Activated CD4-positive, alpha-beta T cell treated with anti-CD3 and anti-CD28 coated beads, Interleukin-2, amount 50 U/mL, for 48 hours (primary cell): ENCODE data around the gene SLC17A2.

Source experiments
- DNase-seq, 2 experiments: peaks; one replicate each; pipeline ENCODE4 v3.0.0-alpha.2; 2020

The SLC17A2 gene

GRCh38 chr6:25918083-25918683, 12.3 kb downstream of the SLC17A2 start:
- DNase-seq, result peak; percentile 9 to 24

GRCh38 chr6:25916789-25917490, 13.6 kb downstream of the SLC17A2 start:
- no peak for DNase-seq

- no peak for DNase-seq
These were observed 14.2 kb downstream of the SLC17A2 start for GRCh38 chr6:25916330-25916729.

- peak in 1 of 2 experiments; percentile 8 for DNase-seq
These were observed 16.8 kb downstream of the SLC17A2 start for GRCh38 chr6:25913741-25914140.

GRCh38 chr6:25911351-25911750, 19.1 kb downstream of the SLC17A2 start:
- no peak for DNase-seq

- DNase-seq, result no peak
These were observed 22.9 kb downstream of the SLC17A2 start for GRCh38 chr6:25907475-25908014.

GRCh38 chr6:25903467-25904099, 26.9 kb downstream of the SLC17A2 start:
- DNase-seq, result no peak

GRCh38 chr6:25902071-25902470, 28.4 kb downstream of the SLC17A2 start:
- DNase-seq, result no peak

- DNase-seq, result no peak
These were observed 29.6 kb downstream of the SLC17A2 start for GRCh38 chr6:25900843-25901242.

GRCh38 chr6:25899580-25900408, 30.7 kb downstream of the SLC17A2 start:
- DNase-seq, result no peak

GRCh38 chr6:25899123-25899522, 31.4 kb downstream of the SLC17A2 start:
- no peak for DNase-seq

GRCh38 chr6:25898289-25898977, 32.1 kb downstream of the SLC17A2 start:
- no peak for DNase-seq

- no peak for DNase-seq
These were observed 34.2 kb downstream of the SLC17A2 start for GRCh38 chr6:25896252-25896651.

GRCh38 chr6:25895771-25896170, 34.7 kb downstream of the SLC17A2 start:
- DNase-seq, result no peak

GRCh38 chr6:25893778-25894177, 36.7 kb downstream of the SLC17A2 start:
- no peak for DNase-seq

GRCh38 chr6:25892877-25893276, 37.6 kb downstream of the SLC17A2 start:
- DNase-seq, result no peak

- no peak for DNase-seq
These were observed 40.3 kb downstream of the SLC17A2 start for GRCh38 chr6:25889877-25890853.

- no peak for DNase-seq
These were observed 41.9 kb downstream of the SLC17A2 start for GRCh38 chr6:25888626-25889025.

- no peak for DNase-seq
These were observed 44.4 kb downstream of the SLC17A2 start for GRCh38 chr6:25886066-25886465.

- DNase-seq, result no peak
These were observed 46.5 kb downstream of the SLC17A2 start for GRCh38 chr6:25883991-25884390.

GRCh38 chr6:25883536-25883935, 47.0 kb downstream of the SLC17A2 start:
- DNase-seq, result no peak
